DOHH2 (cell line): ENCODE data around the gene IKBKG.

Source experiments
- CTCF ChIP-seq: fragments of 200-600 bp; sonication (generic); IDR thresholded peaks from one replicate; pipeline ENCODE4 v1.5.1; 2014; ENCODE audit warnings: antibody characterized with exemption, mild to moderate bottlenecking, low read depth, low read length; ENCODE audit not compliant: poor library complexity, severe bottlenecking
- EZH2phosphoT487 ChIP-seq: fragments of 200-600 bp; sonication (generic); IDR thresholded peaks from 2 replicates; pipeline ENCODE4 v1.6.1; 2017; ENCODE audit warnings: borderline replicate concordance, mild to moderate bottlenecking, antibody characterized with exemption, low read length, moderate library complexity, mixed read lengths

GRCh38 chrX:154525606-154526490, 21.6 kb upstream of the IKBKG start:
- TF ChIP-seq CTCF (no peak), EZH2phosphoT487 (no peak)
